Heart right ventricle (tissue), 16 donors: ENCODE data around the gene CDH23. TPM values are rescaled to one million over a fixed set of nuclear protein-coding genes. Genes with fewer than 3 reads are reported as not detected.

Experiments
- ATAC-seq, 8 donors: fragments of 200-7000 bp; cut with Tn5 transposase; one replicate each; pipeline ENCODE4 v1.9.1; 2020; ENCODE audit warnings: mild to moderate bottlenecking in 8 of 8, moderate library complexity in 8 of 8, moderate number of reproducible peaks in 1 of 8
- DNase-seq, 2 donors: peaks; one replicate each; pipeline ENCODE4 v3.0.0-alpha.2; 2020
- H3K27ac ChIP-seq, 10 donors: fragments of 200-600 bp; sonication (generic) in 2 of 10; one replicate each; pipeline versions ENCODE4 v1.5.0 to v1.8.0; 2020 to 2022; ENCODE audit warnings: mild to moderate bottlenecking in 3 of 10
- H3K27me3 ChIP-seq, 7 donors: fragments of 200-600 bp; one replicate each; pipeline ENCODE4 v1.8.0; 2021 to 2022; ENCODE audit warnings: mild to moderate bottlenecking in 2 of 7
- H3K36me3 ChIP-seq, 9 donors: fragments of 200-600 bp; sonication (generic) in 1 of 9; one replicate each; pipeline versions ENCODE4 v1.5.0 to v1.8.0; 2020 to 2022; ENCODE audit warnings: mild to moderate bottlenecking in 2 of 9
- H3K4me1 ChIP-seq, 9 donors: fragments of 200-600 bp; sonication (generic) in 1 of 9; one replicate each; pipeline versions ENCODE4 v1.5.0 to v1.8.0; 2020 to 2022; ENCODE audit warnings: mild to moderate bottlenecking in 4 of 9
- H3K4me3 ChIP-seq, 10 donors: fragments of 200-600 bp; sonication (generic) in 2 of 10; one replicate each; pipeline versions ENCODE4 v1.5.0 to v1.8.0; 2020 to 2022; ENCODE audit warnings: mild to moderate bottlenecking in 7 of 10, moderate library complexity in 2 of 10
- H3K9me3 ChIP-seq, 11 donors: fragments of 200-600 bp in 10 of 11; sonication (generic) in 2 of 11; one replicate each; pipeline versions ENCODE4 v1.5.0 to v1.8.0; 2013 to 2022; ENCODE audit warnings: mild to moderate bottlenecking in 2 of 11, control low read depth in 1 of 11, moderate library complexity in 1 of 11
- WGBS, 2 donors: extraction: QIAGEN DNeasy Blood & Tissue Kit; methylation state at CpG; one replicate each; pipeline ENCODE4 v1.1.7; 2013; ENCODE audit warnings: inconsistent platforms in 1 of 2; 5-methylcytosine and 5-hydroxymethylcytosine counted together
- intact Hi-C, 10 donors: fragments of 100-400 bp; cut with DNase I; formaldehyde crosslinking; loops; one replicate each; pipeline versions ENCODE4 v1.11.1 to v1.14.2; 2022
- polyA plus RNA-seq, 2 donors: library from polyadenylated mRNA; stranded (reverse); fragments of 200-250 nt; gene quantifications; one replicate each; pipeline ENCODE4 v1.2.3, GENCODE V29; 2013
- total RNA-seq, 10 donors: library from RNA; stranded (reverse); fragmentation: NEBNext Ultra II Directional in 3 of 10; extraction: Animal tissue kit (Norgen Biotek cat#: 25700) in 3 of 10; gene quantifications; one replicate each; pipeline versions ENCODE4 v1.2.1 to v1.2.4, GENCODE V29; 2021 to 2023
- TF ChIP-seq, protein P1 (sequence below), 9 donors: fragments of 200-600 bp; sonication (generic) in 2 of 9; IDR thresholded peaks; one replicate each; pipeline versions ENCODE4 v1.5.0 to v1.8.0; 2021 to 2022; ENCODE audit warnings: antibody characterized with exemption in 9 of 9, mild to moderate bottlenecking in 5 of 9, moderate library complexity in 1 of 9
- donor health status: Arrhythmogenic right ventricular cardiomyopathy.
- donor health status: ischemic (EF 13 %, LVEDD 7.1; RV severe dilation, severe dysfunction).
- donor health status: healthy with polysubstance abuse.
- donor health status: DM: no; HTN: yes; CAD: no.
- donor health status: DM: no; HTN: no; CAD: no.
- donor health status: ischemic (EF 25% LVEDD 6.9; RV normal size, moderate dysfunction).
- donor health status: ischemic (EF 25% LVEDD 5.7; RV mildly dilated, moderate dysfunction).
- donor health status: healthy.
- donor health status: DM: yes; HTN: yes; CAD: no.
- donor health status: Ischemic cardiomyopathy.
- donor health status: ischemic (EF 35%, LVEDD 5.7; RV mildly dilated, moderate dysfunction).
- donor health status: nonischemic (EF 11% LVEDD 7.7; RV severe dilation, severe dysfunction).
- donor health status: DM: yes; HTN: yes; CAD: no.
- donor health status: PGD.
- donor health status: ischemic (EF 29% LVEDD 5.4; RV normal size, mild dysfunction).
- donor health status: nonischemic (EF 23%, LVEDD 6.1; RV moderate dilation, normal function).

Gene CDH23
- total and polyA plus RNA-seq, 12 donors = 1.1 to 7.7 (median 4.6) TPM

GRCh38 chr10:71611709-71612422 lies 215.1 kb downstream of the CDH23 start:
- TF ChIP-seq, protein P1, sequence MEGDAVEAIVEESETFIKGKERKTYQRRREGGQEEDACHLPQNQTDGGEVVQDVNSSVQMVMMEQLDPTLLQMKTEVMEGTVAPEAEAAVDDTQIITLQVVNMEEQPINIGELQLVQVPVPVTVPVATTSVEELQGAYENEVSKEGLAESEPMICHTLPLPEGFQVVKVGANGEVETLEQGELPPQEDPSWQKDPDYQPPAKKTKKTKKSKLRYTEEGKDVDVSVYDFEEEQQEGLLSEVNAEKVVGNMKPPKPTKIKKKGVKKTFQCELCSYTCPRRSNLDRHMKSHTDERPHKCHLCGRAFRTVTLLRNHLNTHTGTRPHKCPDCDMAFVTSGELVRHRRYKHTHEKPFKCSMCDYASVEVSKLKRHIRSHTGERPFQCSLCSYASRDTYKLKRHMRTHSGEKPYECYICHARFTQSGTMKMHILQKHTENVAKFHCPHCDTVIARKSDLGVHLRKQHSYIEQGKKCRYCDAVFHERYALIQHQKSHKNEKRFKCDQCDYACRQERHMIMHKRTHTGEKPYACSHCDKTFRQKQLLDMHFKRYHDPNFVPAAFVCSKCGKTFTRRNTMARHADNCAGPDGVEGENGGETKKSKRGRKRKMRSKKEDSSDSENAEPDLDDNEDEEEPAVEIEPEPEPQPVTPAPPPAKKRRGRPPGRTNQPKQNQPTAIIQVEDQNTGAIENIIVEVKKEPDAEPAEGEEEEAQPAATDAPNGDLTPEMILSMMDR (IDR thresholded peaks at IDR 0.05) = no peak
- peaks cover 8 to 37% (median 19%) of the 10 kb centered on the region in 9 donors for H3K4me1 ChIP-seq
- no peaks in the 10 kb centered on the region for H3K9me3 ChIP-seq
- no peaks in the 10 kb centered on the region for H3K36me3 ChIP-seq
- H3K4me3 ChIP-seq = no peak overlapping the region
- H3K27ac ChIP-seq = peak overlapping the region in 1 of 10 donors; percentile 72
- H3K27me3 ChIP-seq = no peaks in the 10 kb centered on the region
- 88 to 89% methylated on average over 12 of the region's 12 CpGs for WGBS, 2 donors
- intact Hi-C loops = loop anchor here in 1 of 10 donors (5.0 kb wide), 1 partner anchor 230 kb away; no protein-coding TSS in a partner anchor
- ATAC-seq (no peak), DNase-seq (no peak)

GRCh38 chr10:71613261-71613777 lies 216.6 kb downstream of the CDH23 start:
- TF ChIP-seq, protein P1 (IDR thresholded peaks at IDR 0.05) = no peak
- Histone ChIP-seq H3K4me3 (no peak overlapping the region), H3K27ac (peak overlapping the region in 9 of 10 donors; percentile 14 to 72 (median 43)), H3K36me3 (no peaks in the 10 kb centered on the region), H3K4me1 (peaks cover 8 to 37% (median 19%) of the 10 kb centered on the region in 9 donors), H3K27me3 (no peaks in the 10 kb centered on the region), H3K9me3 (no peaks in the 10 kb centered on the region)
- DNase-seq (peak in 1 of 2 donors; percentile 51), ATAC-seq (peak; percentile 26 to 88 (median 78))
- 55 to 67% methylated on average over 2 of the region's 2 CpGs for WGBS, 2 donors
- intact Hi-C loops = loop anchor here in 1 of 10 donors (5.0 kb wide), 1 partner anchor 231 kb away; no protein-coding TSS in a partner anchor

GRCh38 chr10:71613877-71614276 lies 217.2 kb downstream of the CDH23 start:
- intact Hi-C loops = loop anchor here in 1 of 10 donors (5.0 kb wide), 1 partner anchor 232 kb away; no protein-coding TSS in a partner anchor
- DNase-seq = no peak
- H3K4me3 ChIP-seq = no peak overlapping the region
- TF ChIP-seq, protein P1 (IDR thresholded peaks at IDR 0.05) = no peak
- peaks cover 8 to 37% (median 19%) of the 10 kb centered on the region in 9 donors for H3K4me1 ChIP-seq
- ATAC-seq = no peak
- peak overlapping the region in 5 of 10 donors; percentile 14 to 72 (median 43) for H3K27ac ChIP-seq
- no peaks in the 10 kb centered on the region for H3K36me3 ChIP-seq
- H3K9me3 ChIP-seq = no peaks in the 10 kb centered on the region
- H3K27me3 ChIP-seq = no peaks in the 10 kb centered on the region
- 87 to 90% methylated on average over 4 of the region's 4 CpGs for WGBS, 2 donors

- DNase-seq (no peak), ATAC-seq (no peak)
- Histone ChIP-seq H3K9me3 (no peaks in the 10 kb centered on the region), H3K4me1 (peaks cover 8 to 30% (median 19%) of the 10 kb centered on the region in 9 donors), H3K27me3 (no peaks in the 10 kb centered on the region), H3K27ac (no peak overlapping the region), H3K4me3 (no peak overlapping the region), H3K36me3 (no peaks in the 10 kb centered on the region)
- intact Hi-C loops = loop anchor here in 1 of 10 donors (5.0 kb wide), 1 partner anchor 233 kb away; no protein-coding TSS in a partner anchor
- 87 to 90% methylated on average over 5 of the region's 5 CpGs for WGBS, 2 donors
- TF ChIP-seq, protein P1 (IDR thresholded peaks at IDR 0.05) = no peak
These were observed 218.2 kb downstream of the CDH23 start for GRCh38 chr10:71614946-71615345.
